Karpas-422 (cell line): Measurements from ENCODE around the gene PIM1. TPM values are rescaled to one million over a fixed set of nuclear protein-coding genes. Genes with fewer than 3 reads are reported as not detected.

ENCODE experiments used
- total RNA-seq: library from RNA; depleted of rRNA; stranded (reverse); fragments of >200 nt; shearing (Covaris generic); gene quantifications from 2 replicates; pipeline ENCODE4 v1.2.3, GENCODE V29; 2014; ENCODE audit warnings: low replicate concordance; rRNA removed

The PIM1 gene
- total RNA-seq, 1 experiment from 2014 or later: 4.0 TPM

Other genes with a start within 250 kb of the PIM1 start
- 0.07 TPM in 1 of 2 replicates, not detected in the other for gene PI16, start 215.4 kb upstream of the PIM1 start, total RNA-seq
- 84.4 and 105 TPM in 2 replicates for gene MTCH1, start 184.0 kb upstream of the PIM1 start, total RNA-seq
- gene FGD2, start 164.5 kb upstream of the PIM1 start, total RNA-seq: 37.1 and 53.0 TPM in 2 replicates
- gene TBC1D22B, start 87.6 kb downstream of the PIM1 start, total RNA-seq: 9.2 and 9.6 TPM in 2 replicates
- gene TMEM217, start 88.0 kb downstream of the PIM1 start, total RNA-seq: 0.22 TPM in 1 of 2 replicates, not detected in the other
- 22.5 and 32.7 TPM in 2 replicates for gene RNF8, start 183.8 kb downstream of the PIM1 start, total RNA-seq